SU-DHL-6 (cell line): ENCODE measurements around the gene OPHN1.

ENCODE experiments used
- CTCF ChIP-seq: fragments of 200-600 bp; sonication (generic); IDR thresholded peaks from one replicate; pipeline ENCODE4 v1.5.1; 2017; ENCODE audit warnings: antibody characterized with exemption, mild to moderate bottlenecking, low read length, moderate library complexity; ENCODE audit not compliant: insufficient read depth, poor library complexity, severe bottlenecking
- EZH2phosphoT487 ChIP-seq: fragments of 200-600 bp; sonication (generic), shearing (Covaris generic); conservative IDR thresholded peaks from 2 replicates; pipeline ENCODE4 v1.6.1; 2018; ENCODE audit warnings: mild to moderate bottlenecking, antibody characterized with exemption, low read length, moderate library complexity, mixed read lengths

- no peak for TF ChIP-seq CTCF
- TF ChIP-seq EZH2phosphoT487 = no peak
Observed at GRCh38 chrX:68372665-68373064, 60.6 kb downstream of the OPHN1 start.
